SK-MEL-5 (cell line): ENCODE measurements around the gene APLP2. TPM values are rescaled to one million over a fixed set of nuclear protein-coding genes. Genes with fewer than 3 reads are reported as not detected.

Source experiments
- DNase-seq: peaks from one replicate; pipeline ENCODE4 v3.0.0-alpha.2; 2016; ENCODE audit warnings: low read depth, low spot score
- in situ Hi-C: cut with HindIII; loops from 2 replicates; pipeline ENCODE4 v1.10.0; 2016; ENCODE audit warnings: low sequenced_read_pairs, high pct_unique_total_duplicates, low pct_unique_long_range_greater_than_20kb
- total RNA-seq: library from RNA; depleted of rRNA; stranded (reverse); fragments of >200 nt; shearing (Covaris generic); gene quantifications from 2 replicates; pipeline ENCODE4 v1.2.3, GENCODE V29; 2014

APLP2 gene
- total RNA-seq, 1 experiment from 2014 or later, result 96.7 TPM

DNA sequence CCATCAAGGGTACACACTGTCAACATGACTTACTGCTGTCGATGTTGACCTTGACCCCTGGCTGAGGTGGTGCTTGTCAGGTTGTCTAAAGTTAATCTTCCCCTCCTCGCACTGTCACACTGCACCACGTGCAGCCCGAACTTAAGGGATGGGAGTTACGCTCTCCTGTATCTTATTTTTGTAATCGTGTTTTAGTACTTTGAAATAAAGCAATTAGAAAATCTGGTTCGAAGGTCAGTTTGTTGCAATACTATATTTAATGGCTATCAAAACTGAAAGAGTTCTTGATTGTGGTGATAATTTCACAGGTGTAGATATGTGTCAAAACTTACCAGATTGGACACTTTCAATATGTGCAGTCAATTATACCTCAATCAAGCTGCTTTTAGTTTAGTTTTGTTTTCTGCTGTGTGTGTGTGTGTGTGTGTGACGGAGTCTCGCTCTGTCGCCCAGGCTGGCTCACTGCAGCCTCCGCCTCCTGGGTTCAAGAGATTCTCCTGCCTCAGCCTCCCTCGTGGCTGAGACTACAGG is 79.2 kb downstream of the APLP2 start:
- no peak for DNase-seq
- in situ Hi-C loops, result no loop called here

DNA sequence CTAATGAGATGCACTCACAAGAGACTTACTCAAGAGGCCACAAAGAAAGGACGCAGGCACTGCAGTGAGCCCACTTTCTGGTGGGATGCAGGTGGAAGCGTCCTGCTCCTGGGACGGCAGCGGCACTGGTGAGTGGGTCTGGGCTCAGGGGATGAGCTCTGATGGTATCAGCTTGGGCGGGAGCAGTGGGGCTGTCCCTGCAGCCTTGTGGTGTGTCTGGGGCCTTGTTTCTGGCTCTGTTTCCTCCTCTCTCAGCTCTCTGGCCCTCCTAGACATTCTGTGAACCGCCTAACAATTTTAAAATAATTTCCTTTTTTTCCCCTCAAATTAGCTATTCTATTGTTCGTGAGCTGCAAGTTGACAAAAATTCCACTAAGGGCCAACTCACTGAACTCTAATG is 81.1 kb downstream of the APLP2 start:
- no peak for DNase-seq
- in situ Hi-C loops, result no loop called here

DNA sequence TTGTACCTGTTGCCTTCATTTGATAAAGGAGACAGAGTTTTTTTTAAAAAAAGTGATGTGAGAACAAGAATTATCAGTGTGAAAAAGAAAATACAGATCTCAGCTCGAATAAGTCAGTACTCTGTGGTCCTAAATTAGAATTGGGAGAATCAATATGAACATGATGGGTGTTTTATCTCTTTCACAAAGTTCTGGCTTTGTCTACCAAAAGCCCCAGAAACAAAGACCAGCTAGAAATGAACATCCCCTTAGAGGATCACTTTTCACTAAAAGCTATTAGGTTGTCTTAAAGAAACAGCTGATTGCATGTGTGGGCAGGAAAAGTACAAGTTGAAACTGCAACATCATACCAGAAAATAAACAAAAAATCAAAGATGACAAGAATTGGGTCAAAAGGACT is 81.5 kb downstream of the APLP2 start:
- in situ Hi-C loops, result no loop called here
- DNase-seq, result no peak

DNA sequence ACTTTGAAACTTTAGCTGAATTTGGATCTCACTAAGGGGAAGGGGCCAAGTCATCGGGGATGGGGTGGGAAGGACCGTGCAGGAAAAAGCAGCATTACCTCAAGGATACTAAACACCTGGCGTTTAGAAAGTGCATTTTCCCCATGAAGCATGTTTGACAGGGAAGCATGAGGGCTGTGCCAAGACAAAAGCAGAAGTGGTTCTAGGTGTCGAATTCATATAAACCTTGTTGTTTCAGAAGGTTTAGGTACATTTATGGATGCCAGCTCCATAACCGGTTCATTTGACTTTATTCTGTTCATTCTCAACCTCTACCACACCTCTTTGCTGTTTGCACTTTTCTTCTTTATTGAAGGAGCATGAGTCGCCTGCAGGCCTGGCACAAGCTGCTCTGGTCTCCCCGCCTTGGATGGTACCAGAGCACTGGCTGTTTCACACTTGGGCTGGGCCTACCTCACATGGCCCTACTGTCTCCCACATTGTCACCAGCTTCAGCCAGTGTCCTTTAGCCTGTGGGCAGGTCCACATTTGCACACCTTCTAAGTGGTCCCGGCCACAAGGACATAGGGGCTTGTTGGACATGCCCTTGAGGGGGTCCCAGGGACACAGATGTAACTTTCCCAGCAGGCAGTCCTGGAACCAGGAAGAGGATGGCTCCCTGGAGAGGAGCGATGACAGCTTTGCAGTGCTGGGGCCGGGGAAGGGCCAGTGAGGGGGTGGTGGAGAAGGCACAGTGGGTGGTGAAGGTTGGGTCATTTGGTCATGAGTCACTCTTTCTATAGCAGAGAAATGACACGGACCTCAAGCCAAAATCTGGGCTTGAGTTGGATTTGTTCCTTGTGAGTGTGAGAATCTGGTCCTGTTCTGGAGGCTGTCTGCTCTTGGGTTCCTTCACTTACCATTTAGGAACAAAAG is 86.7 kb downstream of the APLP2 start:
- no peak for DNase-seq
- in situ Hi-C loops, result no loop called here

DNA sequence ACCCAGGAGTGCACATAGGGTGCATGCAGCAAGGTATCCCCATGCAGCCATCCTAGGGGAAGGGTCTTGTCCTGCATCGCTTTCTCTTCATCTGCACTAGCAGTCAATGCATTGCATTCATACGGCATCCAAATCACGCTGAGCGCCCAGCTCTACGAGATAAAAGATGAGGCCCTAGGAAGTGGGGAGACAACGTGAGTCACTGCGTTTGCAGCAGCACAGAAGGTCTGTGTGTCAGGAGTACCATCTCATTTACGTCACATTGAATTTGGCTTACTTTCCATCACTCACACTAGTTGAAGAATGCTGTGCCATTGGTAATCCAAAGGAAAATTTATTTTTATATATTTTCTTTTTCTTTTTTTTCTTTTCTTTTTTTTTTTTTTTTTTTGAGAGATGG is 87.4 kb downstream of the APLP2 start:
- DNase-seq, result no peak
- in situ Hi-C loops, result no loop called here

DNA sequence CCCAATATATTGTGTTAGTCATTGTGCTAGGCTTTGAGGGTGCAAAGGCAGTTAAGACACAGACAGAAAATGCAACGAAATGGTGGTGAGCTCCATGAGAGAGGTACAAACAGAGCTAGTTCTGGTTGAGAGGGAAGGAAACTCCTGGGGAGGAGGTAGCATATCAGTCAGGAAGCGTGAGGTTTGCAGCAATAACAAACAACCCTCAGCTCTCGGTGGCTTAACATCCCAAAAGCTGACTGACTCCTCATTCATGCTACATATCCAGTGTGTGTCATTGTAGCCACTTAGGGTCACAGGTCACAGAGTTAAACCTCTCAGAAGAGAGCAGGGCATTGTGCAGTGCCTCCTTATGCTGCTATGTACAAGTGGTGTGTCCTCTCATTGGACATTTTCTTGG is 88.1 kb downstream of the APLP2 start:
- no peak for DNase-seq
- in situ Hi-C loops, result no loop called here

DNA sequence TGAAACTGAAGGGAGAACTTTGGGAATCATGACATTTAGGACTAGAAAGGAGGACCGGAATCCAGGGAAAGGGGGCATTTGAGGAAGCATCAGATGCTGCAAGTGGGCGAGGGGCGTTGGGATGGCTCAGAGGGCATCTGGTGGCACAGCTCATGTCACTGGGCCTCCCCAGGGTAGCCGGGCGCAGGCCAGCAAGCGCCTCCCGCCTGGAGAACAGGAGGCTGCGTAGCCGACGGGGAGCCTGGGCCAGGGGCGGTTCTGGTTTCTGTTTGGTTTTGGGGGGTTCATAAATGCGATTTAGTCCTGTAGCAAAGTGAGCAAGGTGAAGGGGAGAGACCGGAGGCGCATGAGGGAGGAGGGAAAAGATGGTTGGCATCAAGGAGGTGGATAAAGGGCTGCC is 89.4 kb downstream of the APLP2 start:
- in situ Hi-C loops, result no loop called here
- no peak for DNase-seq

DNA sequence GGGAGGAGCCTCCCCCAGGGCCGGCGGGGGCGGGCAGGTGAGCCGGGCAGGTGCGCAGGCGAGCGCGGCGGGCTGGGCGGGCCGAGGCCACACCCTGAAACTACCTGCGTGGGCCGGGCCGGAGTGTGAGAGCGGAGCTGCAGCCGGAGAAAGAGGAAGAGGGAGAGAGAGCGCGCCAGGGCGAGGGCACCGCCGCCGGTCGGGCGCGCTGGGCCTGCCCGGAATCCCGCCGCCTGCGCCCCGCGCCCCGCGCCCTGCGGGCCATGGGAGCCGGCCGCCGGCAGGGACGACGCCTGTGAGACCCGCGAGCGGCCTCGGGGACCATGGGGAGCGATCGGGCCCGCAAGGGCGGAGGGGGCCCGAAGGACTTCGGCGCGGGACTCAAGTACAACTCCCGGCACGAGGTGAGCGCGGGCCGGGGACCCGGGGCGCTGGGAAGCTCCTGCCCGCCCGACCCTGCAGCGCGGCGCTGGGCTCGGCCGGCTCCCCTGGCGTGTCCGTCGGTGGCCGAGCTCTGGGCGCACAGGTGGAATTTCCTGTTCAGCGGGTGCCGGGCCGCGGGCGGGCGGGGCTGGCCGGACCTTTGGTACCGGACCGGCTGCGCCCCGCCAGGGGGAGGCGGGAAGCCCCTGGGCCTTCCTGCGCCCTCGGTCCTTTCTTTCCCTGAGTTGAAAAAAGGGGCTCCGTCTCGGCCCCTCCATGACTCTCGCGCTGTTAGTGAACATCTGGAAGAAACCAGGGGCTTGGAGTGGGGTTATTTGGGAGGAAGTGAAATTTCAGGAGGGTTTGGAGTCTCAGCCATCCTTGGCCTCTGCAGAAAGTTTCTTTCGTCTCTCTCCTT is 90.2 kb downstream of the APLP2 start, which contains the start of gene ST14:
ST14 (plus strand) TSS at position 126 of the 841 bp plus-strand sequence; CDS start at position 324, 198 bp downstream.
- in situ Hi-C loops, result no loop called here
- DNase-seq, result no peak

DNA sequence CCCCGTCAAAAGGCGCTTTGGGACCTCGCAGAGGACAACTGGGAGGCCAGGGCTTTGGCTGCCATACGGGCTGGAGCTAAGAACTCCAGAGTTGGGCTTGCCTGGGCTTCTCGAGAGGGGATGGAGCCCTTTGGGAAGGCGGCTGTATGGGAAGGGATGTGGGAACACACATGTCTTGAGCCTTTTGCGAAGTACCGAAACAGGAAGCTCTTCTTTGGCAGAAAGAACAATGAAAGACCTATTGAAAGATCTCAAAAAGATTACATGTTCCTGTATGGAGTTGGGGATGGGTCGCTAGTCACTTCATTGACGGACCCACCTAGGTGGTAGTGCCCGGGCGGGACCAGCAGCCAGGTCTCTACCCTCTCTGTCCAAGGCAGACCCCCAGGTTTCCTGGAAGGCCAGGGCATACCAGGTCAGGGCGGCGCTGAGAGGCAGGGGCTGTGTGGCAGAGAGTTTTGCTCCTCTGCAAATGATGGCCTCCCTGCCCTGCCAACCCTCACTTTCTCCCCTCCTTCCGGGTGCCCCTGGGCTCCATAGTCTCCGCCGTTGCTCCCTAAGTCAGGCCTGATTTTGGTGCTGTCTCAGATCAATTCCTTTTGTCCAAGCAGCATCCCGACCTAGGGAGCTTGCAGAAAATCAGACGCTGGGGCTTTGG is 90.9 kb downstream of the APLP2 start:
- DNase-seq, result no peak
- in situ Hi-C loops, result no loop called here

DNA sequence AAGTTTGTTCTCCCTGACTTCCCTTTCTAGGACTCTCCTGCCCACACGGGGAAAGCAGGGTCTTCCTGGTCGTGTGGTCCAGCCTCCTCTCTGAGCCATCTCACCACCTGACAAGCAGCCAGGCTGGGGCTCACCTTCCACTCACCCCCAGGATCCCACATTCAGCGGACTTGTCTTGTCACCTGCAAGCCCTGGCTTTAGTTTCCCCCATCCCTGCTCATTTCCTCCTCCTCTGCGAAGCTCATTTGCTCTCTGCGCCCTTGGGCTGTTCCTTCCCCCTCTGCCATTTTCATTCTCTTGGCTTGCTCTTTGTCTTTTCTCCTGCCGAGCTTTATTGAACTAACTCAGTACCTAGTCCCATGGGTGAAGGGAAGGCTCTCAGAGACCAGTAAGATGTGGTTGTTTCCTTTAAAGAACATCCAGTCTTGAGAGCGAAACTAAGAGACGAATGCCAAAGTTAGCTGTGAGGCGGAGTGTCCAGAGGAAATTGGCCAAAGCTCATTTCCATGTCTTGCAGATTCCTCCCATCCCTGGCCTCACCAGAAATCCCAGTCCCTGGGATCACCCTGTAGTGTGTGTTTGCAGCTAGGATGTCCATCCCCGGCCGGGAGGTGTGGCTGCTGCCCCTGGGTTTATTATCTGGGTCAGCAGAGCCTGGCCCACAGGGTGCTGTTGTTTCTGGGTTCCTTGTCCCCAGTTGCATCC is 91.9 kb downstream of the APLP2 start:
- no peak for DNase-seq
- in situ Hi-C loops, result no loop called here

DNA sequence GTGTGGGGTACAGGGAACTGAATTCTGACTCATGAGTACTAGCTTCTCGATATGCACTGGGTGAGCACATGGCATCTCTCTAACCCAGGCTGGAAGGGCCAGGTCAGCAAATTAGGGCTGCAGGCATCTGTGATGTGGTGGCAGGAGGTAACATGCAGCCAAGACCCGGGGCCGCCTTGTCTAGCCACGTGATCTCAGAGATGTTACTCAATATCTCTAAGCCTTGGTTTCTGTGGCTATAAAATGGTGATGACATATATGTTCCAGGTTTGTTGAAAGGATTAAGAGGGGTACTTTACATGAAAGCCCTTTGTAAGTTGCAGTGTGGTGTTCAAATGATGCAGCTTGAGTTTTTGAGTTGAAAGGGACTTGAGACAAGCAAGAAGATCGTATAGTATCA is 93.0 kb downstream of the APLP2 start:
- no peak for DNase-seq
- in situ Hi-C loops, result no loop called here

DNA sequence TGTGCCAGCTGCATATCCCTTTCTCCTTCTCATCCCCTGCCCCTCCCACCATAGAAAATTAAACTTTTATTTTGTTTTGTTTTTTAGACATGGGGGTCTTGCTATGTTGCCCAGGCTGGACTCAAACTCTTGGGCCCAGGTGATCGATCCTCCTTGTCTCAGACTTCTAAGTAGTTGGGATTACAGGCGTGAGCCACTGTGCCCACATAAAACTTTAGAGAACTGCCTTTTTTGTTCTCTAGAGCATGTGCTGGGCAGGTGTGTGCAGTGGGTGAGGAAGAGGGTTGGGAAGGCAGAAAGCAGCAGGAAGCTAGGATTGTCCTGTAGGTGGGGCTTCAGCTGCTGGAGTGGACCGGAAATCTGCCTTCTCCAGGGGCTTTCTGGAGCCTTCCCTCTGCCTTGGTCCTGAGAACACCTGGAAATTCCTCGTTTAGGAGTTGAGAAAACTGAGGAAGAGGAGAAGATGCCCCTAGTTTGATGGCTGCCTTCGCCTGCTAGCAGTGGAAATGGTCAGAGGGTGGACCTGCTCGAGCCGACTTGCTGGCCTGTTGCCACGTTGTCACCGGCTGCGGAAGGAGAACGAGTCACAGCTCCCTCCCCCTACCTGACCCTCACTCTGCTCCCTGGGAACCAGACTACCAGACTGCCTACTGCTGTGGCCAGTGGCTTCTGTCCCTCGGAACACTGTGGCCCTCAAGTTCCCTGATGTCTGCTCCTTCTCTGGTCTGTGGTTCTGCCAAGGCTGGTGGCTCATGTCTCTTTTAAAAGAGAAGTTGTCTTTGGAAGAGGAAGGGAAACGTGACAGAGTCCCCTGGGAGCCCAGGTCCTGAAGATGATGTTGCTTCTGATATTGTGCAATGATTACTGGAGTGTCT is 93.9 kb downstream of the APLP2 start:
- in situ Hi-C loops, result no loop called here
- no peak for DNase-seq

DNA sequence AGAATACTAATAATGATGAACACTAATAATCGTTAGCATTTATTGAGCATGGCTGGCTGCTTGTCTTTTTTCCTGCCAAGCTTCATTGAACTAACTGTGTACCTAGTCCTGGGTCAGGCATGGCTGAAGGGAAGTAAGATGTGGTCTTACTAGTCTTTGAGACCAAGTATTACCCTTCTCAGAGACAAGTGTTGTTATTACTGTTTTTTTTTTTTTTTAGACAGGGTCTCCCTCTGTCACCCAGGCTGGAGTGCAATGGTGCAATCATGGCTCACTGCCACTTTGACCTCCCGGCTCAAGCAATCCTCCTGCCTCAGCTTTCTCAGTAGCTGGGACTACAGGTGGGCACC is 94.5 kb downstream of the APLP2 start:
- DNase-seq, result no peak
- in situ Hi-C loops, result no loop called here

DNA sequence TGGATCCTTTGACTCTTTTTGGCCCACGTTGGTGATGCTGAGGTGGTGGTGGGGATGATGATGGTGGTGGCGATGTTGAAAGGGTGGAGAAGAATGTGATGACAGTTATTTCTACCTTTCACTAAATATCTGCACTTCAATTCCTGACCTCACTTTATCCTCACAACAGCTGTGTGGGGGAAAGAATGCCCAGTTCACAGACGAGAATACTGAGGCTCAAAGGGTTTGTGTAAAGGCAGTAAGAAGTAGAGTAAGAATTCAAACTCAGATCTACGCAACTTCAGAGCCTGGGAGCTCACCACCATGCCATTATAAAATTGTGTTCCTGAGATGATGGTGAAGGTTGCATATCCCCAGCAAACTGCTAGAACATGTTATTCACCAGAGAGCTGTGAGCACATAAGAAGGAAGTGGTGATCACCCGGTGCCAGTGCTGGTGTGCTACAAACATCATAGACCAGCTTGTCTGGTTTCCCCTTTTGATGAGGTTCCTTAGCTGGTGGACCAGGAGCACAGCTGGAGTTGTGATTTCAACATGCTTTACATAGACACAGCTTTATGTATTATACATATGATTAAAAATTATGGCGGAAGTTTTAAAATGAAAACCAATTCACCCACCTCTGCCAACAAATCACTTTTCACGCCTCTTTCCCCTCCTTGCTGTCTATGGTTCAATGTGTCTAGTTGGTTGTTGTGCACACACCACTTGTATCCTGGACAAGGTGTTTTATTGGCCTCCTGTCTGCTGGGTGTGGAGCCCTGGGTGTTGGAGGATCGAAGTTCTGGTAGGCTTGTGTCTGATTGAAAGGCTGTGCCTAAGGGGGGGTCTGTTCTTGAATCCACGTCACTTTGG is 96.1 kb downstream of the APLP2 start:
- DNase-seq, result no peak
- in situ Hi-C loops, result no loop called here

DNA sequence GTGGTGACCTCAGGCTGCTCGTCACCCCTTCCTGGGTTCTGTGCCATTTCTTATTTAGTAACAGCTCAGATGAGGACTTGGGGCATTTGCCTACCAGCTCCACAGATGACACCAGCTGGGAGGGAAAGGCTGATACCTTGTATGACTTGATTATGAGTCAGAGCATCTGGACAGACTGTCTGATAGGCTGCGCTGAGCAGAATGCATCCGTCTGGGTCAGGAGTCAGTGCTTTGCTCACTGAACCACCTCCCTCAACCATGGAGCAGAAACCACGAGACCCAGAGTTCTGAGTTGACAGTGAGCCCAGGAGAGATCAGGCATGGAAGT is 96.7 kb downstream of the APLP2 start:
- in situ Hi-C loops, result no loop called here
- DNase-seq, result peak; percentile 8

DNA sequence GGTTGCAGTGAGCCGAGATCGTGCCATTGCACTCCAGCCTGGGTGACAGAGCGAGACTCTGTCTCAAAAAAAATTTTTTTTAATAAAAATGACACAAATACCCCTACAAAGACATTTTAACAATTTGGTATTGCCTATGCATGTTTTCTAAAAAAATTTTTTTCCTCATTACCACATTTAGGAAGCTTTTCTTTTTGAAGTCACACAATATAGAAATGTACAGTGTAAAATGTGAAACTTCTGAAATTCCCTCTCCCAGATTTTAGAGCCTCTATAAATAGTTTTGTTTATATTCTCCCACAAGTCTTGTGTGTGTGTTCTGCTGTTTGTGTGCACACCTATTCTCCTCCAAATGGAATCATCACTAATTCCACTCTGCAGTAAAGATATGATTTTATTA is 97.5 kb downstream of the APLP2 start:
- in situ Hi-C loops, result no loop called here
- DNase-seq, result no peak
